Measurements from ENCODE around the gene FRMD5. TPM values are rescaled to one million over a fixed set of nuclear protein-coding genes. Genes with fewer than 3 reads are reported as not detected.
A peak's percentile ranks its signal among the peaks of the same experiment; 100 is the strongest.

FRMD5 gene
- total RNA-seq, 3 donors from 2014 or later, result 1.8 to 2.3 (median 1.9) TPM

GRCh38 chr15:43934480-43934879, 260.6 kb downstream of the FRMD5 start:
- intact Hi-C loops (cut with DNase I, micrococcal nuclease), result no loop called here
- H3K36me3 ChIP-seq (ENCODE audit: low read depth), result no peaks in the 10 kb centered on the region
- H3K9me3 ChIP-seq, result no peaks in the 10 kb centered on the region
- DNase-seq, result no peak
- no peak for TF ChIP-seq CTCF (IDR thresholded peaks at IDR 0.05)
- no peak for ATAC-seq
- no peak overlapping the region for H3K4me3 ChIP-seq
- no peaks in the 10 kb centered on the region for H3K4me1 ChIP-seq (ENCODE audit: low read depth)

- no peaks in the 10 kb centered on the region for H3K4me1 ChIP-seq (ENCODE audit: low read depth)
- H3K9me3 ChIP-seq, result no peaks in the 10 kb centered on the region
- H3K4me3 ChIP-seq, result no peak overlapping the region
- intact Hi-C loops (cut with DNase I, micrococcal nuclease), result no loop called here
- no peak for ATAC-seq
- no peak for TF ChIP-seq CTCF (IDR thresholded peaks at IDR 0.05)
- no peaks in the 10 kb centered on the region for H3K36me3 ChIP-seq (ENCODE audit: low read depth)
- no peak for DNase-seq
Measured at GRCh38 chr15:43932907-43933306, 262.2 kb downstream of the FRMD5 start.

GRCh38 chr15:43931790-43932435, 263.2 kb downstream of the FRMD5 start:
- no peak for DNase-seq
- TF ChIP-seq CTCF (IDR thresholded peaks at IDR 0.05), result no peak
- no peak overlapping the region for H3K4me3 ChIP-seq
- no peaks in the 10 kb centered on the region for H3K9me3 ChIP-seq
- intact Hi-C loops (cut with DNase I, micrococcal nuclease), result no loop called here
- ATAC-seq, result no peak
- H3K4me1 ChIP-seq (ENCODE audit: low read depth), result no peaks in the 10 kb centered on the region
- H3K36me3 ChIP-seq (ENCODE audit: low read depth), result no peaks in the 10 kb centered on the region

DNA sequence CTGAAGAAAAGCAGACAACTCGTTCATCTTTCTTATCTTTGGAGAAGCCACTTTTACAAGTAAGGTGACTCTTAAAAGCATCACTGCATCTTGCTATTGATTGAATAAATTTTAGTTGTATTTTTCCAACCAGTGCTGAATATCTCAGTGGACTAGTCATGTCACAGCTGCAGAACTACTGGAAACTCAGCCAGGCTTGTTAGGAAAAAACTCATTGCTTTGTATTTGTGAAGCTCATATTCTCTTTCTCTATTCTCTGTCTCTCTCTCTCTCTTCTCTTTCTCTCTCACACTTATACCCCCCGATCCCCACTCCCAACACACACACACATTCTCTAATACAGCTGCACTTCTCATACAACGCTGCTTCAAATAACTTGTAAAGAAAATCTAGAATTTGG, 264.0 kb downstream of the FRMD5 start:
- ATAC-seq, result no peak
- no peaks in the 10 kb centered on the region for H3K9me3 ChIP-seq
- TF ChIP-seq CTCF (IDR thresholded peaks at IDR 0.05), result no peak

GRCh38 chr15:43930556-43930955, 264.5 kb downstream of the FRMD5 start:
- H3K4me3 ChIP-seq, result no peak overlapping the region
- H3K9me3 ChIP-seq, result no peaks in the 10 kb centered on the region
- no peak for DNase-seq
- no peaks in the 10 kb centered on the region for H3K4me1 ChIP-seq (ENCODE audit: low read depth)
- ATAC-seq, result peak; percentile 35
- TF ChIP-seq CTCF (IDR thresholded peaks at IDR 0.05), result no peak
- H3K36me3 ChIP-seq (ENCODE audit: low read depth), result no peaks in the 10 kb centered on the region
- intact Hi-C loops (cut with DNase I, micrococcal nuclease), result no loop called here

More for the DNA sequence above, 264.0 kb downstream of the FRMD5 start:
- DNase-seq, result no peak
- no peak overlapping the region for H3K4me3 ChIP-seq
- H3K4me1 ChIP-seq (ENCODE audit: low read depth), result no peaks in the 10 kb centered on the region
- intact Hi-C loops (cut with DNase I, micrococcal nuclease), result no loop called here
- no peaks in the 10 kb centered on the region for H3K36me3 ChIP-seq (ENCODE audit: low read depth)

GRCh38 chr15:43930079-43930478, 265.0 kb downstream of the FRMD5 start:
- intact Hi-C loops (cut with DNase I, micrococcal nuclease), result no loop called here
- no peak for DNase-seq
- H3K36me3 ChIP-seq (ENCODE audit: low read depth), result no peaks in the 10 kb centered on the region
- no peaks in the 10 kb centered on the region for H3K4me1 ChIP-seq (ENCODE audit: low read depth)
- no peak for TF ChIP-seq CTCF (IDR thresholded peaks at IDR 0.05)
- ATAC-seq, result no peak
- H3K9me3 ChIP-seq, result no peaks in the 10 kb centered on the region
- no peak overlapping the region for H3K4me3 ChIP-seq
